Calu3 (cell line): ENCODE measurements around the gene ZNF174. TPM values are rescaled to one million over a fixed set of nuclear protein-coding genes. Genes with fewer than 3 reads are reported as not detected.

ENCODE experiments used
- Bru-seq: library from RNA; stranded (reverse); fragments of 400-500 nt; gene quantifications from one replicate; lab custom pipeline; 2021; lab: Mats Ljungman, UMichigan
- BruChase-seq, 2 experiments: library from RNA; stranded (reverse); fragments of 400-500 nt; gene quantifications; one replicate each; lab custom pipeline; 2021; lab: Mats Ljungman, UMichigan
- BruUV-seq: library from RNA; stranded (reverse); fragments of 400-500 nt; replicated peaks from 2 replicates; lab custom pipeline; 2021; lab: Mats Ljungman, UMichigan
- CTCF ChIA-PET: fragments of 300-600 bp; sonication (Branson Sonifier 250); formaldehyde crosslinking; loops from one replicate; lab custom pipeline; 2022; ENCODE audit warnings: antibody characterized with exemption; lab: Charles Lee
- DNase-seq: peaks from one replicate; pipeline ENCODE4 v3.0.0; 2022
- H3K27ac Mint-ChIP-seq: one replicate; pipeline ENCODE4 v1.8.0; 2022; ENCODE audit warnings: mixed read lengths; ENCODE audit not compliant: unreplicated experiment
- H3K27me3 Mint-ChIP-seq: one replicate; pipeline ENCODE4 v1.8.0; 2022; ENCODE audit warnings: mixed read lengths; ENCODE audit not compliant: unreplicated experiment
- H3K36me3 Mint-ChIP-seq: one replicate; pipeline ENCODE4 v1.8.0; 2022; ENCODE audit warnings: mild to moderate bottlenecking, moderate library complexity, mixed read lengths; ENCODE audit not compliant: insufficient read depth, unreplicated experiment
- H3K4me1 Mint-ChIP-seq: one replicate; pipeline ENCODE4 v1.8.0; 2022; ENCODE audit warnings: mild to moderate bottlenecking, low read depth, mixed read lengths; ENCODE audit not compliant: unreplicated experiment
- H3K4me3 Mint-ChIP-seq: one replicate; pipeline ENCODE4 v1.8.0; 2022; ENCODE audit warnings: mild to moderate bottlenecking, low read depth, moderate library complexity, mixed read lengths; ENCODE audit not compliant: unreplicated experiment
- H3K9me3 Mint-ChIP-seq: one replicate; pipeline ENCODE4 v1.8.0; 2022; ENCODE audit warnings: low read depth, mixed read lengths; ENCODE audit not compliant: unreplicated experiment
- CTCF ChIP-seq: fragments of 200-600 bp; IDR thresholded peaks from one replicate; pipeline ENCODE4 v1.8.0; 2022; ENCODE audit warnings: antibody characterized with exemption; ENCODE audit not compliant: unreplicated experiment
- intact Hi-C: fragments of 100-400 bp; cut with micrococcal nuclease; formaldehyde crosslinking; loops from one replicate; pipeline ENCODE4 v1.10.0; 2022; ENCODE audit not compliant: unreplicated experiment
- long read RNA-seq: library from polyadenylated mRNA; stranded (forward); transcript quantifications from one replicate; pipeline ENCODE4 v2.0.0, GENCODE V29; 2022
- total RNA-seq: library from RNA; stranded (reverse); gene quantifications from 2 replicates; pipeline ENCODE4 v1.2.3, GENCODE V29; 2022

ZNF174 gene
- total RNA-seq (13.8 and 14.3 TPM in 2 replicates), Bru-seq, nascent RNA (percentile 74 among the genes with signal in this experiment), BruChase-seq, experiment 1, labeled RNA remaining after a 6-hour chase (percentile 62 among the genes with signal in this experiment), BruChase-seq, experiment 2, labeled RNA remaining after a 2-hour chase (percentile 79 among the genes with signal in this experiment)
- long read RNA-seq, transcript ZNF174-201 (3 exons, 2,260 nt): major isoform, 9 of 21 reads
- long read RNA-seq, partial matches to known transcripts: 1 of 21 reads
- long read RNA-seq, other reads (novel, unspliced or antisense): 4 of 21 reads

- Mint-ChIP-seq H3K36me3 (peaks cover 59% of the 10 kb centered on the region), H3K4me1 (peaks cover 10% of the 10 kb centered on the region), H3K4me3 (peak within 1 kb of the TSS; percentile 95), H3K9me3 (peaks cover 15% of the 10 kb centered on the region), H3K27me3 (no peaks in the 10 kb centered on the region), H3K27ac (peak within 1 kb of the TSS; percentile 91)
- intact Hi-C loops: loop anchor here (5.0 kb wide), 1 partner anchor 56 kb away; no protein-coding TSS in a partner anchor
- CTCF ChIA-PET: interaction anchor here (0.6 to 0.9 kb wide), 5 partner anchors 36 to 143 kb away, joined by 3 to 7 read pairs (median 4); partner anchors contain the start of gene CLUAP1
- no TSS peak for BruUV-seq
- peak; percentile 100 for DNase-seq
- TF ChIP-seq CTCF: no peak
Observed at GRCh38 chr16:3400779-3401688, at the start of gene ZNF174, which contains the start of gene ZSCAN32. TSS of gene ZNF174 (plus strand) at chr16:3401215. CDS start at chr16:3402005, 790 bp downstream. TSS of gene ZSCAN32 (minus strand) at chr16:3401004. CDS start at chr16:3397557, 3,447 bp downstream.

GRCh38 chr16:3355589-3355988 is 45.4 kb upstream of the ZNF174 start, which contains the start of gene OR2C1:
TSS of gene OR2C1 (plus strand) at chr16:3355889. CDS start at chr16:3355941, 52 bp downstream.
- peaks cover 10% of the 10 kb centered on the region for H3K9me3 Mint-ChIP-seq
- peaks cover 45% of the 10 kb centered on the region for H3K27me3 Mint-ChIP-seq
- TF ChIP-seq CTCF: no peak
- H3K36me3 Mint-ChIP-seq: no peaks in the 10 kb centered on the region
- no peak within 1 kb of the TSS for H3K4me3 Mint-ChIP-seq
- CTCF ChIA-PET: no interaction called here
- intact Hi-C loops: no loop called here
- no peaks in the 10 kb centered on the region for H3K4me1 Mint-ChIP-seq
- no peak within 1 kb of the TSS for H3K27ac Mint-ChIP-seq
- DNase-seq: no peak
- BruUV-seq: no TSS peak

GRCh38 chr16:3356118-3356517 is 44.9 kb upstream of the ZNF174 start:
- intact Hi-C loops: no loop called here
- no peaks in the 10 kb centered on the region for H3K4me1 Mint-ChIP-seq
- peaks cover 10% of the 10 kb centered on the region for H3K9me3 Mint-ChIP-seq
- TF ChIP-seq CTCF: no peak
- peaks cover 50% of the 10 kb centered on the region for H3K27me3 Mint-ChIP-seq
- no peak overlapping the region for H3K27ac Mint-ChIP-seq
- no TSS peak for BruUV-seq
- H3K4me3 Mint-ChIP-seq: no peak overlapping the region
- no peaks in the 10 kb centered on the region for H3K36me3 Mint-ChIP-seq
- CTCF ChIA-PET: interaction anchor here (0.6 kb wide), 1 partner anchor 111 kb away, joined by 3 read pairs; no protein-coding TSS in a partner anchor
- no peak for DNase-seq

GRCh38 chr16:3358871-3359270 is 42.1 kb upstream of the ZNF174 start:
- Mint-ChIP-seq H3K4me3 (no peak overlapping the region), H3K27me3 (peaks cover 51% of the 10 kb centered on the region), H3K4me1 (no peaks in the 10 kb centered on the region), H3K9me3 (peaks cover 10% of the 10 kb centered on the region), H3K27ac (no peak overlapping the region), H3K36me3 (no peaks in the 10 kb centered on the region)
- TF ChIP-seq CTCF: no peak
- CTCF ChIA-PET: no interaction called here
- intact Hi-C loops: no loop called here
- BruUV-seq: no TSS peak
- no peak for DNase-seq
